SH-SY5Y (cell line): Measurements from ENCODE around the gene PTGER3.

ENCODE experiments used
- GATA2 ChIP-seq: IDR thresholded peaks from 2 replicates; pipeline ENCODE4 v1.6.1; 2011; ENCODE audit warnings: mild to moderate bottlenecking, low read depth, low read length
- GATA3 ChIP-seq: IDR thresholded peaks from 2 replicates; pipeline ENCODE4 v1.6.1; 2011; ENCODE audit warnings: low read depth, mild to moderate bottlenecking, low read length, moderate library complexity

GRCh38 chr1:71033136-71033535 is 14.5 kb downstream of the PTGER3 start:
- no peak for TF ChIP-seq GATA2
- TF ChIP-seq GATA3 = no peak
